K562 (cell line): Measurements from ENCODE around the gene CCDC194. TPM values are rescaled to one million over a fixed set of nuclear protein-coding genes. Genes with fewer than 3 reads are reported as not detected.

Source experiments
- ARID1B ChIP-seq: fragments of 450-650 bp; IDR thresholded peaks from 2 replicates; pipeline ENCODE4 v1.6.1; 2016; ENCODE audit warnings: antibody characterized with exemption, mild to moderate bottlenecking, inconsistent platforms
- CSDE1 ChIP-seq, 2 experiments: fragments of 450-650 bp; IDR thresholded peaks; 2 replicates each; pipeline ENCODE4 v1.6.1; 2016; ENCODE audit warnings: mild to moderate bottlenecking in 1 of 2
- FOXO4 ChIP-seq: fragments of 450-650 bp; formaldehyde crosslinking; IDR thresholded peaks from 2 replicates; pipeline ENCODE4 v1.4.0; 2020; ENCODE audit warnings: mild to moderate bottlenecking, moderate library complexity
- GTF3C2 ChIP-seq: IDR thresholded peaks from 3 replicates; pipeline ENCODE4 v1.6.1; 2011; ENCODE audit warnings: borderline replicate concordance, mild to moderate bottlenecking, moderate library complexity; ENCODE audit not compliant: insufficient read length; ENCODE audit errors: extremely low read depth
- IRF1 ChIP-seq: sonication (generic); formaldehyde crosslinking; IDR thresholded peaks from 2 replicates; pipeline ENCODE4 v1.8.0; 2022; ENCODE audit warnings: missing genetic modification reagents, mild to moderate bottlenecking, borderline replicate concordance
- IRF2 ChIP-seq: sonication (generic); formaldehyde crosslinking; IDR thresholded peaks from 2 replicates; pipeline ENCODE4 v1.8.1; 2022; ENCODE audit warnings: mild to moderate bottlenecking, missing genetic modification reagents
- MAFF ChIP-seq: IDR thresholded peaks from 2 replicates; pipeline ENCODE4 v1.6.1; 2012; ENCODE audit warnings: low read length, improper control_type of control experiment
- PATZ1 ChIP-seq: fragments of 250-450 bp; sonication (Bioruptor Pico); IDR thresholded peaks from 2 replicates; pipeline ENCODE4 v1.5.0; 2020; ENCODE audit warnings: mild to moderate bottlenecking, borderline replicate concordance
- PKNOX1 ChIP-seq: fragments of 450-650 bp; IDR thresholded peaks from 2 replicates; pipeline ENCODE4 v1.6.1; 2016
- POLR2B ChIP-seq: fragments of 450-650 bp; IDR thresholded peaks from 2 replicates; pipeline ENCODE4 v1.6.1; 2018; ENCODE audit warnings: low read depth; ENCODE audit not compliant: partially characterized antibody
- SIN3B ChIP-seq: fragments of 450-650 bp; IDR thresholded peaks from 2 replicates; pipeline ENCODE4 v1.6.1; 2017; ENCODE audit warnings: low read depth, mild to moderate bottlenecking, moderate library complexity
- ZBTB34 ChIP-seq: fragments of 250-450 bp; sonication (Bioruptor Pico); IDR thresholded peaks from 2 replicates; pipeline ENCODE4 v1.8.0; 2021; ENCODE audit warnings: mild to moderate bottlenecking, moderate library complexity
- ZNF592 ChIP-seq: fragments of 450-650 bp; IDR thresholded peaks from 2 replicates; pipeline ENCODE4 v1.6.1; 2017; ENCODE audit warnings: antibody characterized with exemption, mild to moderate bottlenecking
- polyA plus RNA-seq, 8 experiments: library from polyadenylated mRNA; depleted of rRNA in 4 of 8; stranded (reverse) in 5 of 8; unstranded in 3 of 8; fragments of >200 nt; fragmentation: Nextera tagmentation in 2 of 8; fragmentation: Illumina TruSeq in 1 of 8; extraction: Ambion mirVana in 2 of 8; extraction: Trizol in 1 of 8; gene quantifications; 2 replicates each; pipeline versions ENCODE4 v1.2.1 to v1.2.3, GENCODE V29; 2011 to 2014; ENCODE audit warnings: inconsistent platforms in 1 of 8, missing spikeins in 1 of 8
- total RNA-seq, 7 experiments: library from RNA; depleted of rRNA in 6 of 7; stranded (reverse); fragments of >200 nt in 6 of 7; fragmentation: Illumina TruSeq in 2 of 7; extraction: Trizol in 2 of 7; gene quantifications; 2 replicates each; pipeline versions ENCODE4 v1.2.1 to v1.2.3, GENCODE V29; 2011 to 2021; ENCODE audit warnings: low replicate concordance in 1 of 7

The CCDC194 gene
- total and polyA plus RNA-seq, 9 of the 15 experiments (the other 6 are each of a cell fraction or from before 2014, with no cell fraction given), result 0.13 to 1.3 (median 0.39) TPM; not detected in 3

GRCh38 chr19:17394891-17395415 is 957 bp upstream of the CCDC194 start (continued):
- TF ChIP-seq GTF3C2, result no peak
- TF ChIP-seq POLR2B, result peak; percentile 66
- TF ChIP-seq ZNF592, result no peak
- TF ChIP-seq ARID1B, result peak; percentile 63
- no peak for TF ChIP-seq IRF1
- TF ChIP-seq CSDE1 (IDR thresholded peaks at IDR 0.05), result no peak; a peak in 1 of 4 replicates
- no peak for TF ChIP-seq FOXO4 (CRISPR knock-in tag)
- peak; percentile 75 for TF ChIP-seq PKNOX1
- no peak for TF ChIP-seq ZBTB34 (CRISPR knock-in tag)
- no peak for TF ChIP-seq MAFF
- TF ChIP-seq IRF2, result no peak
- no peak for TF ChIP-seq PATZ1 (CRISPR knock-in tag)
- no peak for TF ChIP-seq SIN3B
